Upper lobe of left lung (tissue), 6 donors: ENCODE data around the gene WASF2. TPM values are rescaled to one million over a fixed set of nuclear protein-coding genes. Genes with fewer than 3 reads are reported as not detected.

Experiments
- ATAC-seq, 2 donors: fragments of 200-7000 bp; cut with Tn5 transposase; one replicate each; pipeline ENCODE4 v1.9.1; 2022; ENCODE audit warnings: mild to moderate bottlenecking in 2 of 2, moderate library complexity in 2 of 2; ENCODE audit not compliant: low FRiP score in 2 of 2
- DNase-seq, 2 donors: peaks; one replicate each; pipeline ENCODE4 v3.0.0-alpha.2; 2019 to 2020
- H3K27ac ChIP-seq, 4 donors: fragments of 200-600 bp; sonication (generic); one replicate each; pipeline ENCODE4 v1.5.1; 2016 to 2019
- H3K27me3 ChIP-seq, 4 donors: fragments of 200-600 bp; sonication (generic); one replicate each; pipeline ENCODE4 v1.5.1; 2017 to 2019
- H3K36me3 ChIP-seq, 4 donors: fragments of 200-600 bp; sonication (generic); one replicate each; pipeline ENCODE4 v1.5.1; 2016 to 2019
- H3K4me1 ChIP-seq, 4 donors: fragments of 200-600 bp; sonication (generic); one replicate each; pipeline ENCODE4 v1.5.1; 2018 to 2019
- H3K4me3 ChIP-seq, 4 donors: fragments of 200-600 bp; sonication (generic); one replicate each; pipeline ENCODE4 v1.5.1; 2017 to 2019; ENCODE audit warnings: mild to moderate bottlenecking in 2 of 4, moderate library complexity in 1 of 4
- H3K9me3 ChIP-seq, 4 donors: fragments of 200-600 bp; sonication (generic); one replicate each; pipeline ENCODE4 v1.5.1; 2018 to 2019
- EP300 ChIP-seq, 4 donors: sonication (generic); formaldehyde crosslinking; IDR thresholded peaks; one replicate each; pipeline ENCODE4 v1.5.1; 2017; ENCODE audit warnings: antibody characterized with exemption in 4 of 4, control low read depth in 2 of 4
- POLR2A ChIP-seq, 4 donors: fragments of 450-650 bp; IDR thresholded peaks; one replicate each; pipeline ENCODE4 v1.5.1; 2016 to 2017; ENCODE audit warnings: antibody characterized with exemption in 4 of 4, mild to moderate bottlenecking in 2 of 4
- POLR2AphosphoS5 ChIP-seq, 2 donors: sonication (generic); formaldehyde crosslinking; IDR thresholded peaks; one replicate each; pipeline ENCODE4 v1.5.1; 2017; ENCODE audit warnings: antibody characterized with exemption in 2 of 2
- WGBS, 2 donors: methylation state at CpG; one replicate each; pipeline ENCODE4 v1.1.5; 2017 to 2018; 5-methylcytosine and 5-hydroxymethylcytosine counted together
- total RNA-seq, 6 donors: library from RNA; depleted of rRNA in 4 of 6; stranded (reverse); fragments of >200 nt in 4 of 6; gene quantifications; one replicate each; pipeline versions ENCODE4 v1.1.0 to v1.2.1, GENCODE V29; 2016 to 2021
- TF ChIP-seq, protein P1 (sequence below), 6 experiments: fragments of 450-650 bp in 4 of 6; fragments of 200-600 bp in 2 of 6; sonication (generic) in 2 of 6; IDR thresholded peaks; one replicate each; pipeline ENCODE4 v1.5.1; 2016 to 2019; ENCODE audit warnings: antibody characterized with exemption in 6 of 6
- donor health status: DM: no; HTN: no; CAD: no; lungs with moderate emphysema.
- donor health status: DM: no; HTN: yes; CAD: no; lungs with severe emphysema.

Gene WASF2
- total RNA-seq, 6 donors from 2014 or later = 53.4 to 158 (median 62.2) TPM

- no peaks in the 10 kb centered on the region for H3K27me3 ChIP-seq
- no peak overlapping the region for H3K4me3 ChIP-seq
- H3K4me1 ChIP-seq = peaks cover 15 to 29% (median 17%) of the 10 kb centered on the region in 4 donors
- peaks cover 0 to 29% (median 5%) of the 10 kb centered on the region in 4 donors for H3K36me3 ChIP-seq
- WGBS, 2 donors = 13 to 24% methylated on average over 2 of the region's 2 CpGs
- no peak for ATAC-seq
- H3K27ac ChIP-seq = no peak overlapping the region
- H3K9me3 ChIP-seq = no peaks in the 10 kb centered on the region
- no peak for DNase-seq
- TF ChIP-seq EP300 (IDR thresholded peaks at IDR 0.05) (no peak), POLR2AphosphoS5 (IDR thresholded peaks at IDR 0.05) (no peak), POLR2A (IDR thresholded peaks at IDR 0.05) (no peak)
- TF ChIP-seq, protein P1, sequence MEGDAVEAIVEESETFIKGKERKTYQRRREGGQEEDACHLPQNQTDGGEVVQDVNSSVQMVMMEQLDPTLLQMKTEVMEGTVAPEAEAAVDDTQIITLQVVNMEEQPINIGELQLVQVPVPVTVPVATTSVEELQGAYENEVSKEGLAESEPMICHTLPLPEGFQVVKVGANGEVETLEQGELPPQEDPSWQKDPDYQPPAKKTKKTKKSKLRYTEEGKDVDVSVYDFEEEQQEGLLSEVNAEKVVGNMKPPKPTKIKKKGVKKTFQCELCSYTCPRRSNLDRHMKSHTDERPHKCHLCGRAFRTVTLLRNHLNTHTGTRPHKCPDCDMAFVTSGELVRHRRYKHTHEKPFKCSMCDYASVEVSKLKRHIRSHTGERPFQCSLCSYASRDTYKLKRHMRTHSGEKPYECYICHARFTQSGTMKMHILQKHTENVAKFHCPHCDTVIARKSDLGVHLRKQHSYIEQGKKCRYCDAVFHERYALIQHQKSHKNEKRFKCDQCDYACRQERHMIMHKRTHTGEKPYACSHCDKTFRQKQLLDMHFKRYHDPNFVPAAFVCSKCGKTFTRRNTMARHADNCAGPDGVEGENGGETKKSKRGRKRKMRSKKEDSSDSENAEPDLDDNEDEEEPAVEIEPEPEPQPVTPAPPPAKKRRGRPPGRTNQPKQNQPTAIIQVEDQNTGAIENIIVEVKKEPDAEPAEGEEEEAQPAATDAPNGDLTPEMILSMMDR (IDR thresholded peaks at IDR 0.05) = no peak
These were observed 45.4 kb upstream of the WASF2 start for GRCh38 chr1:27535386-27535785.

GRCh38 chr1:27531959-27532685 is 42.2 kb upstream of the WASF2 start:
- no peaks in the 10 kb centered on the region for H3K27me3 ChIP-seq
- DNase-seq (peak in 1 of 2 donors; percentile 45), ATAC-seq (no peak)
- peaks cover 34 to 40% (median 35%) of the 10 kb centered on the region in 4 donors for H3K4me1 ChIP-seq
- H3K9me3 ChIP-seq = no peaks in the 10 kb centered on the region
- TF ChIP-seq EP300 (IDR thresholded peaks at IDR 0.05) (no peak), POLR2A (IDR thresholded peaks at IDR 0.05) (no peak), POLR2AphosphoS5 (IDR thresholded peaks at IDR 0.05) (no peak)
- TF ChIP-seq, protein P1 (IDR thresholded peaks at IDR 0.05) = no peak
- H3K27ac ChIP-seq = no peak overlapping the region
- 79 to 88% methylated on average over 14 of the region's 14 CpGs for WGBS, 2 donors
- peaks cover 0 to 29% (median 5%) of the 10 kb centered on the region in 4 donors for H3K36me3 ChIP-seq
- H3K4me3 ChIP-seq = no peak overlapping the region

DNA sequence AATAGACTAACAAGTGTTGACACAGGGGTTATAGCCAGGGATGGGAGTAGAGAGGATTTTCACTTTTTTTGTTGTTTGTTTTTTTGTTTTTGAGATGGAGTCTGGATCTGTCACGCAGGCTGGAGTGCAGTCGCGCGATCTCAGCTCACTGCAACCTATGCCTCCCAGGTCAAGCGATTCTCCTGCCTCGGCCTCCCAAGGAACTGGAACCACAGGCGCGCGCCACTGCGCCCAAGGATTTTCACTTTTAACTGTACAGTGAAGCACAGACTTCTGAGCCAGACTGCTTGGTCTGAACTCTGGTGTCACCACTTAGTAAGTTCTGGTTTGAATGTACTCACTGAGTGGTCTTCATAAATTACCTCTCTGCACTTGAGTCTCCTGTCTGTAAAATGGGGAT is 40.2 kb upstream of the WASF2 start:
- Histone ChIP-seq H3K4me1 (peaks cover 38 to 49% (median 45%) of the 10 kb centered on the region in 4 donors), H3K27me3 (no peaks in the 10 kb centered on the region), H3K9me3 (no peaks in the 10 kb centered on the region), H3K4me3 (no peak overlapping the region), H3K27ac (peak overlapping the region in 3 of 4 donors; percentile 67 to 91 (median 86)), H3K36me3 (peaks cover 0 to 24% (median 5%) of the 10 kb centered on the region in 4 donors)
- DNase-seq = no peak
- 94 to 97% methylated on average over 10 of the region's 10 CpGs for WGBS, 2 donors
- no peak for ATAC-seq
- TF ChIP-seq POLR2AphosphoS5 (IDR thresholded peaks at IDR 0.05) = no peak
- TF ChIP-seq EP300 (IDR thresholded peaks at IDR 0.05) = no peak
- TF ChIP-seq POLR2A (IDR thresholded peaks at IDR 0.05) = no peak
- TF ChIP-seq, protein P1 (IDR thresholded peaks at IDR 0.05) = no peak

GRCh38 chr1:27529704-27530018 is 39.7 kb upstream of the WASF2 start:
- Histone ChIP-seq H3K27ac (peak overlapping the region; percentile 67 to 91 (median 86)), H3K27me3 (no peaks in the 10 kb centered on the region), H3K36me3 (peaks cover 0 to 21% (median 5%) of the 10 kb centered on the region in 4 donors), H3K4me1 (peaks cover 44 to 54% (median 50%) of the 10 kb centered on the region in 4 donors), H3K9me3 (no peaks in the 10 kb centered on the region), H3K4me3 (no peak overlapping the region)
- no peak for TF ChIP-seq EP300 (IDR thresholded peaks at IDR 0.05)
- TF ChIP-seq, protein P1 (IDR thresholded peaks at IDR 0.05) = no peak
- TF ChIP-seq POLR2AphosphoS5 (IDR thresholded peaks at IDR 0.05) = no peak
- TF ChIP-seq POLR2A (IDR thresholded peaks at IDR 0.05) = no peak
- DNase-seq (no peak), ATAC-seq (no peak)
- WGBS, 2 donors = 72 to 77% methylated on average over 5 of the region's 5 CpGs
